CD4-positive, alpha-beta memory T cell (primary cell): Measurements from ENCODE around the gene RNF144A. TPM values are rescaled to one million over a fixed set of nuclear protein-coding genes. Genes with fewer than 3 reads are reported as not detected.
"Not testable (repeated sequence)": the region's sequence is repeated elsewhere in the genome, so short reads cannot be mapped to it uniquely, and the experiment has no call there.

Experiments
- CTCF ChIA-PET: fragments of 350-600 bp; sonication (Branson Sonifier 250); formaldehyde crosslinking; loops from one replicate; lab custom pipeline; 2021; ENCODE audit warnings: inconsistent platforms; ENCODE audit not compliant: partially characterized antibody; lab: Charles Lee
- POLR2A ChIA-PET: fragments of 350-600 bp; sonication (Branson Sonifier 250); formaldehyde crosslinking; loops from one replicate; lab custom pipeline; 2021; ENCODE audit not compliant: partially characterized antibody; lab: Charles Lee
- DNase-seq, 5 donors: peaks; one replicate each; pipeline versions ENCODE4 v3.0.0 to v3.0.0-alpha.2; 2020 to 2022; ENCODE audit warnings: mixed read lengths in 1 of 5
- H3K27ac ChIP-seq: one replicate; pipeline ENCODE4 v1.7.0; 2013; ENCODE audit warnings: low read depth, low read length
- H3K27me3 ChIP-seq: 2 replicates; pipeline ENCODE4 v1.7.0; 2013; ENCODE audit warnings: mild to moderate bottlenecking, low read length, moderate library complexity; ENCODE audit not compliant: insufficient read depth
- H3K36me3 ChIP-seq: 2 replicates; pipeline ENCODE4 v1.7.0; 2013; ENCODE audit warnings: mild to moderate bottlenecking, low read length, moderate library complexity; ENCODE audit not compliant: insufficient read depth
- H3K4me1 ChIP-seq: 2 replicates; pipeline ENCODE4 v1.7.0; 2013; ENCODE audit warnings: mild to moderate bottlenecking, low read length, moderate library complexity; ENCODE audit not compliant: insufficient read depth
- H3K4me3 ChIP-seq, 2 donors: one replicate each; pipeline ENCODE4 v1.7.0; 2013; ENCODE audit warnings: low read length in 2 of 2, mild to moderate bottlenecking in 1 of 2
- H3K9me3 ChIP-seq, 2 donors: one replicate each; pipeline ENCODE4 v1.7.0; 2013; ENCODE audit warnings: low read length in 2 of 2, control low read depth in 1 of 2; ENCODE audit not compliant: control insufficient read depth in 1 of 2
- H3K27ac Mint-ChIP-seq, 7 donors: one replicate each; pipeline ENCODE4 v1.8.0; 2020 to 2021; ENCODE audit warnings: mixed read lengths in 7 of 7, mild to moderate bottlenecking in 6 of 7, inconsistent platforms in 3 of 7, moderate library complexity in 3 of 7
- H3K27me3 Mint-ChIP-seq, 2 donors: one replicate each; pipeline ENCODE4 v1.8.0; 2020 to 2021; ENCODE audit warnings: mixed read lengths in 2 of 2
- H3K36me3 Mint-ChIP-seq, 2 donors: one replicate each; pipeline ENCODE4 v1.8.0; 2020 to 2021; ENCODE audit warnings: mixed read lengths in 2 of 2, inconsistent platforms in 1 of 2, mild to moderate bottlenecking in 1 of 2
- H3K4me1 Mint-ChIP-seq, 4 donors: one replicate each; pipeline ENCODE4 v1.8.0; 2020 to 2021; ENCODE audit warnings: mixed read lengths in 4 of 4, mild to moderate bottlenecking in 1 of 4
- H3K4me3 Mint-ChIP-seq, 8 donors: one replicate each; pipeline ENCODE4 v1.8.0; 2020 to 2021; ENCODE audit warnings: mixed read lengths in 8 of 8, mild to moderate bottlenecking in 7 of 8, moderate library complexity in 6 of 8, inconsistent platforms in 3 of 8
- H3K9me3 Mint-ChIP-seq, 8 donors: one replicate each; pipeline ENCODE4 v1.8.0; 2020 to 2021; ENCODE audit warnings: mixed read lengths in 8 of 8, mild to moderate bottlenecking in 5 of 8, inconsistent platforms in 3 of 8, moderate library complexity in 1 of 8
- intact Hi-C: fragments of 100-400 bp; cut with micrococcal nuclease; formaldehyde crosslinking; loops from one replicate; pipeline ENCODE4 v1.15.1; 2023
- polyA plus RNA-seq, 2 donors: library from polyadenylated mRNA; unstranded; fragments of 300-500 nt; fragmentation: Illumina TruSeq; gene quantifications; one replicate each; pipeline ENCODE4 v1.2.3, GENCODE V29; 2021
- total RNA-seq, 2 experiments: library from RNA; stranded (reverse); gene quantifications; one replicate each; pipeline ENCODE4 v1.2.3, GENCODE V29; 2021

RNF144A gene
- total and polyA plus RNA-seq, 4 experiments from 2014 or later: 3.9 to 41.1 (median 23.8) TPM

DNA sequence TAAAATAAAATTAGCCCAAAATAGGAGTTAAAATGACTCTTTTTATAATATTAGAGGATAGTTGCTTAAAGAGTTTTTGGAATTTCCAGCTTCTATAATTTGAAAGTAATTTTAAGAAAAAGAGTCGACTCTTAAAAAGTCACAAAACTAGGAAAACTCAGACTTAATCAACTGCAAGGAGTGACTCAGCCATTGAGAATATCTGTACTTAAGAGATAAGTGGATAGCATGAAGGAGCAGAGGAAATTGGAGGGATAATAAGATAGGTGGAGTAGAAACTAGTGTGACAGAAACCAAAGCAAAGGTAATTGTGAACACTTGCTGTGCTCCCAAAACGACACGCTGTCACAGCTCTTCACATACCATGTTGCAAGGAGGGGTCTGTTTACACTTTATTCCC lies 31.2 kb upstream of the RNF144A start:
- H3K27me3 Mint-ChIP-seq: no peaks in the 10 kb centered on the region
- intact Hi-C loops: no loop called here
- peaks cover 5 to 12% (median 10%) of the 10 kb centered on the region in 4 donors for H3K4me1 Mint-ChIP-seq
- H3K9me3 ChIP-seq: no peaks in the 10 kb centered on the region
- H3K27me3 ChIP-seq: no peaks in the 10 kb centered on the region
- ChIA-PET POLR2A (interaction anchor here (1.1 kb wide), 1 partner anchor 172 kb away, joined by 3 read pairs; no protein-coding TSS in a partner anchor), CTCF (interaction anchor here (1.0 to 1.6 kb wide), 2 partner anchors 30 to 159 kb away, joined by 4 read pairs; no protein-coding TSS in a partner anchor)
- no peak overlapping the region for H3K27ac Mint-ChIP-seq
- H3K4me3 Mint-ChIP-seq: no peak overlapping the region
- H3K27ac ChIP-seq: no peak overlapping the region
- H3K9me3 Mint-ChIP-seq: no peaks in the 10 kb centered on the region
- DNase-seq: no peak
- peaks cover 12% of the 10 kb centered on the region for H3K4me1 ChIP-seq
- no peak overlapping the region for H3K4me3 ChIP-seq
- H3K36me3 Mint-ChIP-seq: peaks cover 3 to 13% of the 10 kb centered on the region in 2 donors
- H3K36me3 ChIP-seq: no peaks in the 10 kb centered on the region

DNA sequence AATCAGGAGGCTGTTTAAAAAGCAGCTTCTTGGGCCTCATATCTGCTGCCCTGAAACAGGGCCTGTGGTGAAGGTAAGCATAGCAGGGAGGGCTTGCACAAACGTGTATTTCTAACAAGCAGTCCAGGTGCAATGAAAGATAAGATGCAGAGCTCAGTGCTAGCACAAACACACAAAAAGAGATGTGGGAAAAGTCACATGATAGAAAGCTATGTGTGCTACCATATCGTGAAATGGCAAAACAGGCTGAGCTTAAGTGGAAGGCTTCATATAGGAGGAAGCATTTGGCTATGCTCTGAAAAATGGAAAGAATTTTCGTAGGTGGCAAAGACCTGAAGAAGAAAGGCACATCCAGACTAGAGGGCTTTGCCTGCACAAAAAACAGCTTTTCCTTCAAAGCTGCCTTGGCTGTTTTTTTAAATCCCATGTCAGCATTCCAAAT lies 29.4 kb upstream of the RNF144A start:
- ChIA-PET CTCF (interaction anchor here (0.8 to 3.1 kb wide), 8 partner anchors 9 to 156 kb away, joined by 3 to 19 read pairs (median 4); partner anchors contain the start of gene RSAD2), POLR2A (interaction anchor here (0.9 kb wide), 1 partner anchor 10 kb away, joined by 3 read pairs; the partner anchor contains the start of gene RSAD2)
- no peak overlapping the region for H3K27ac Mint-ChIP-seq
- no peak for DNase-seq
- peaks cover 0 to 4% (median 2%) of the 10 kb centered on the region in 4 donors for H3K4me1 Mint-ChIP-seq
- no peaks in the 10 kb centered on the region for H3K4me1 ChIP-seq
- H3K27me3 Mint-ChIP-seq: no peaks in the 10 kb centered on the region
- H3K27ac ChIP-seq: no peak overlapping the region
- peaks cover 4 to 5% of the 10 kb centered on the region in 2 donors for H3K36me3 Mint-ChIP-seq
- H3K27me3 ChIP-seq: no peaks in the 10 kb centered on the region
- no peaks in the 10 kb centered on the region for H3K9me3 ChIP-seq
- H3K36me3 ChIP-seq: no peaks in the 10 kb centered on the region
- intact Hi-C loops: no loop called here
- no peak overlapping the region for H3K4me3 ChIP-seq
- H3K4me3 Mint-ChIP-seq: no peak overlapping the region
- no peaks in the 10 kb centered on the region for H3K9me3 Mint-ChIP-seq

DNA sequence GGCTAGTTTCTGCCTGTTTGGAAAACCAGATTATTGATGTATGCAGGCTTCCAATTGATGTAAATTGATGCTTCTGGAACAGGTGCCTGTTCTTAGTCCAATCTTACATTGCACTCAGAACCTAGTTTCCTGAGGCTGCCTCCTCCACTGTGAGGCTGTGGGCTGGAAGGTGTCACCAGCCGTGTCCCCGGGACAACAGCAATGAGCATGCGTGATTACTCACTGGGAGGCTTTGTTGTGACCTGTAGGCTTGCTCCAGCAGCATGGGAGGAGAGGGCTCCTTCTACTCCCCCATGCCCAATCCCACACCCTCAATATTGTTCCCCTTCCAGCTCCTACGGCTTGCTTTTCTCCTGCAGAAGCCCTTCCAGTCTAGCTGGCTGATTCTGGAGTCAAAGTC lies 28.5 kb upstream of the RNF144A start:
- peaks cover 0 to 4% (median 2%) of the 10 kb centered on the region in 4 donors for H3K4me1 Mint-ChIP-seq
- ChIA-PET POLR2A (no interaction called here), CTCF (interaction anchor here (1.1 to 3.1 kb wide), 6 partner anchors 8 to 155 kb away, joined by 3 to 19 read pairs (median 6); partner anchors contain the start of gene RSAD2)
- H3K4me3 Mint-ChIP-seq: no peak overlapping the region
- Histone ChIP-seq H3K27ac (no peak overlapping the region), H3K9me3 (no peaks in the 10 kb centered on the region), H3K4me3 (no peak overlapping the region), H3K4me1 (no peaks in the 10 kb centered on the region), H3K27me3 (no peaks in the 10 kb centered on the region), H3K36me3 (no peaks in the 10 kb centered on the region)
- H3K9me3 Mint-ChIP-seq: no peaks in the 10 kb centered on the region
- intact Hi-C loops: no loop called here
- peak overlapping the region in 1 of 7 donors; percentile 15 for H3K27ac Mint-ChIP-seq
- H3K27me3 Mint-ChIP-seq: no peaks in the 10 kb centered on the region
- no peak for DNase-seq
- H3K36me3 Mint-ChIP-seq: peaks cover 4 to 5% of the 10 kb centered on the region in 2 donors

DNA sequence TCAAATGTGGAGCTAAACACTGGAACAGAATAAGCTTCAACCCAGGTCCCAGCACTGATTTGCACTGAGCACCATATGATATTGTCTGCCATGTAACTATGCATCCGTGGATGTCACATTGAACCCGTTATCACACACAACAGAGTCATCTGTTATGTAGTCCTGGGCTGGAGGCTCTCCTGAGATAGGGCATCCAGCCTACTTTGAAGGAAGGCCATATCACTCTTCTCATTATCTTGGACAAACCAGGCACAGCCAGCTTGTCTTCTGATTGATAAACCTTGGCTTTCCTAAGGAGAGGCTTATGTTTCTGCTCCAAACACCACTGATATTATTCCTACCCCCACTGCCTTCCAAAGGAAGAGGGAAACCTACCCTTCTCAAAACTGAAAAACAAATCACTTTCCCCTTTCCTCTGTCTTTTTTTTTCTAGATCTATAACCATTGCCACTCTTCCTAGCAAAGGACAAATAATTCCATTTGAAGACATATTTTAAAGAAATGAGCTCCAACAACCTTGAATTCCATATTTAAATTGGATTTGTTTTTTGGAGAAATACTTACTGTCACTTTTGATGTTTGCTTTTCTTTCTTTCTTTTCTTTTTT lies 23.2 kb upstream of the RNF144A start:
- DNase-seq: no peak
- H3K36me3 Mint-ChIP-seq: peaks cover 3 to 7% of the 10 kb centered on the region in 2 donors
- H3K9me3 ChIP-seq: no peaks in the 10 kb centered on the region
- no peaks in the 10 kb centered on the region for H3K9me3 Mint-ChIP-seq
- no peaks in the 10 kb centered on the region for H3K27me3 ChIP-seq
- no peak overlapping the region for H3K27ac ChIP-seq
- H3K4me1 Mint-ChIP-seq: peaks cover 0 to 5% (median 0%) of the 10 kb centered on the region in 4 donors
- CTCF ChIA-PET: interaction anchor here (0.7 to 8.1 kb wide), 12 partner anchors 17 to 151 kb away, joined by 3 to 188 read pairs (median 4); partner anchors contain the start of genes CMPK2 and RNF144A
- no peak overlapping the region for H3K4me3 ChIP-seq
- H3K4me1 ChIP-seq: no peaks in the 10 kb centered on the region
- POLR2A ChIA-PET: interaction anchor here (1.3 kb wide), 2 partner anchors 14 to 17 kb away, joined by 3 to 4 read pairs; no protein-coding TSS in a partner anchor
- H3K4me3 Mint-ChIP-seq: no peak overlapping the region
- no peaks in the 10 kb centered on the region for H3K27me3 Mint-ChIP-seq
- intact Hi-C loops: loop anchor here (10.0 kb wide), 1 partner anchor 61 kb away; no protein-coding TSS in a partner anchor
- H3K36me3 ChIP-seq: no peaks in the 10 kb centered on the region
- H3K27ac Mint-ChIP-seq: peak overlapping the region in 5 of 7 donors; percentile 19 to 75 (median 49)

DNA sequence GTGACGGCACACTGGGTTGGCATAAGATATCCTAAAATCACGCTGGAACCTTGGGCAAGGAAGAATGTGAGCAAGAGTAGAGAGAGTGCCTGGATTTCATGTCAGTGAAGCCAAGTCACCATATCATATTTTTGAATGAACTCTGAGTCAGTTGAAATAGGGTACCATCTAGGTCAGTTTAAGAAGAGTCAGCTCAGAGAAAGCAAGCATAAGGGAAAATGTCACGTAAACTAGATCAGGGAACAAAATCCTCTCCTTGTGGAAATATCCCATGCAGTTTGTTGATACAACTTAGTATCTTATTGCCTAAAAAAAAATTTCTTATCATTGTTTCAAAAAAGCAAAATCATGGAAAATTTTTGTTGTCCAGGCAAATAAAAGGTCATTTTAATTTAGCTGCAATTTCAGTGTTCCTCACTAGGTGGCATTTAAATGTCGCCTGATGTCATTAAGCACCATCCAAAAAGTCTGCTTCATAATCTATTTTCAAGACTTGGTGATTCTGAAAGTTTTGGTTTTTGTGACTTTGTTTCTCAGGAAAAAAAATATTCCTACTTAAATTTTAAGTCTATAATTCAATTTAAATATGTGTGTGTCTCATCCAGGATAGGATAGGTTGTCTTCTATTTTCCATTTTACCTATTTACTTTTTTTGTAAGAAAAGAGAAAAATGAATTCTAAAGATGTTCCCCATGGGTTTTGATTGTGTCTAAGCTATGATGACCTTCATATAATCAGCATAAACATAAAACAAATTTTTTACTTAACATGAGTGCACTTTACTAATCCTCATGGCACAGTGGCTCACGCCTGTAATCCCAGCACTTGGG lies 20.1 kb upstream of the RNF144A start:
- peak in 4 of 5 donors; percentile 39 to 51 (median 46) for DNase-seq
- intact Hi-C loops: loop anchor here (1.0 to 10.0 kb wide), 7 partner anchors 12 to 147 kb away; no protein-coding TSS in a partner anchor
- Histone ChIP-seq H3K27ac (no peak overlapping the region), H3K27me3 (no peaks in the 10 kb centered on the region), H3K9me3 (no peaks in the 10 kb centered on the region), H3K36me3 (no peaks in the 10 kb centered on the region), H3K4me3 (no peak overlapping the region), H3K4me1 (no peaks in the 10 kb centered on the region)
- ChIA-PET CTCF (interaction anchor here (0.7 to 8.1 kb wide), 37 partner anchors 9 to 200 kb away, joined by 3 to 188 read pairs (median 4); partner anchors contain the start of genes RNF144A and RSAD2), POLR2A (interaction anchor here (0.8 to 1.9 kb wide), 9 partner anchors 12 to 147 kb away, joined by 3 to 10 read pairs (median 4); partner anchors contain the start of genes CMPK2 and RSAD2)
- Mint-ChIP-seq H3K4me3 (no peak overlapping the region), H3K9me3 (peaks cover 0 to 7% (median 4%) of the 10 kb centered on the region in 8 donors), H3K4me1 (peaks cover 0 to 10% (median 0%) of the 10 kb centered on the region in 4 donors), H3K27ac (peak overlapping the region in 1 of 7 donors; percentile 16), H3K27me3 (no peaks in the 10 kb centered on the region), H3K36me3 (peaks cover 3 to 15% of the 10 kb centered on the region in 2 donors)

DNA sequence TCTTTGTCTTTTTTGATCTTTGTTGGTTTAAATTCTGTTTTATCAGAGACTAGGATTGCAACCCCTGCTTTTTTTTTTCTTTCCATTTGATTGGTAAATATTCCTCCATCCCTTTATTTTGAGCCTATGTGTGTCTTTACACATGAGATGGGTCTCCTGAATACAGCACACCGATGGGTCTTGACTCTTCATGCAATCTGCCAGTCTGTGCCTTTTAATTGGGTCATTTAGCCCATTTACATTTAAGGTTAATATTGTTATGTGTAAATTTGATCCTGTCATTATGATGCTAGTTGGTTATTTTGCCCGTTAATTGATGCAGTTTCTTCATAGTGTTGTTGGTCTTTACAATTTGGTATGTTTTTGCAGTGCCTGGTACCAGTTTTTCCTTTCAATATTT lies 14.6 kb upstream of the RNF144A start:
- peaks cover 19% of the 10 kb centered on the region for H3K4me1 ChIP-seq
- Mint-ChIP-seq H3K4me1 (peaks cover 14 to 36% (median 19%) of the 10 kb centered on the region in 4 donors), H3K36me3 (peaks cover 8 to 14% of the 10 kb centered on the region in 2 donors), H3K4me3 (peak overlapping the region in 1 of 8 donors; percentile 21), H3K9me3 (peaks cover 0 to 20% (median 15%) of the 10 kb centered on the region in 8 donors)
- intact Hi-C loops, H3K4me3 ChIP-seq, H3K27me3 ChIP-seq, H3K27ac ChIP-seq, H3K27me3 Mint-ChIP-seq, POLR2A ChIA-PET, DNase-seq, H3K36me3 ChIP-seq, H3K27ac Mint-ChIP-seq, H3K9me3 ChIP-seq: not testable (repeated sequence)
- CTCF ChIA-PET: interaction anchor here (1.0 to 5.7 kb wide), 3 partner anchors 13 to 141 kb away, joined by 3 to 31 read pairs (median 13); no protein-coding TSS in a partner anchor
